HG03460 (cell line): ENCODE data around the gene PXDN.
"Not testable (repeated sequence)": the region's sequence is repeated elsewhere in the genome, so short reads cannot be mapped to it uniquely, and the experiment has no call there.

ENCODE experiments used
- ATAC-seq: cut with Tn5 transposase; IDR thresholded peaks from one replicate; pipeline ENCODE4 v1.9.1; 2021; ENCODE audit not compliant: unreplicated experiment

Gene PXDN

DNA sequence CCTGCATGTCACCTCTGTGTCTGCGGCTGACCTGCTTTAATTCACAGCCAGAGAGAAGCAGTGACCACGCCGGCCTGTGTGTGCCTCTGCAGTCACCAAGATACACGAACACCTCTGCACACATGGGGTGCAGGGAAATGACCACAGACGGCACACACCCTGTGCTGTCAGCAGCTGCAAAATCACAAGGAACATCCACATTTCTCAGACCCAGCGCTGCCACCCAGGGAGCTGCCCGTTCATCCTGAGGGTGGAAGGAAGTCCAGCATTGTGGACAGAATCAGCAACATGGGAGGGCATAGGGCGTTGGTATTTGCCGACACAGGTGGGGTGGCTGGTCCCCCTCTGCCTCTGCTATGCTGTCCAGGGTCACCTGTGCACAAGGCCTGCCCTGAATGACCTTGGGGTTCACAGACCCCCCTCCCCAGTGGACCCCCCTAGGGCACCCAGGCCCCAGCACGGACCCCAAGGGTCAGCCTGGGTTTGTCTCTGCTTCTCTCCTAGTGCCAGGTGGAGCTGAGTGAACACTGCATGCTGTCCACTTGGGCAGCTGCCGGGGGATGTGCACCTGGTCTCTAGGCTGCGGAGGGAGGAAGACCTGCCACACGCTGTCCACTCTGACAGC lies 107.4 kb downstream of the PXDN start:
- no peak for ATAC-seq

GRCh38 chr2:1635823-1636222 lies 108.5 kb downstream of the PXDN start:
- ATAC-seq = no peak

DNA sequence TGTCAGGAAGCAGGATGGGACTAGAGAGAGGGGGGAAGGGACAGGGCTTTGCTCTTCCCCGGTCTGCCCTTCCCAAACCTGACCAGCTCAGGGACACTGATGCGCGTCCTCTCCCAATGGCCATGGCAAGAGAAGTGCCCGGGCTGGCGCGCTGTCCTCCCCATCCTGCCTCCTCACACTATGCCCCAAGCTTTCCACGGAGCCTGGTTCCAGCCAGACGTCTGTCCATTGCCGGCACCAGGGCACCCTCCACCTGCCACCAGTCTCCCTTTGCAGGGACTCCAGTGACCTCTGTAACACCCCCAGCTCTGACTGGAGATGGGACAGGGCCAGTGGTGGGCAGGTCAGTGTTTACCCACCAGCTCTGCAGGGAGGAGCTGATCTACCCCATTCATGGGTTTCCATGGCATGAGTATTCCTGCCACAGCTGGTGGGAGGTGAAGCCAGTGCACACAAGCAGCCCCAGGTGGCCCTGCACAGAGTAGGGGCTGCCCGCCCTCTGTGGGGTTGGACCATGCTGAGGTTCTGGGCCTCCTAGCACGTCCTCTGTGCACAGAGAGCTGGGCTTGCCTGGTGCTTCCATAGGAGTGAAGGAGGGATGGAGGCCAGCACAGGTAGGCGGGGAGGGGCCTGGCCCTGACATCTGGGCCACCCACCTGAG lies 109.5 kb downstream of the PXDN start:
- no peak for ATAC-seq

DNA sequence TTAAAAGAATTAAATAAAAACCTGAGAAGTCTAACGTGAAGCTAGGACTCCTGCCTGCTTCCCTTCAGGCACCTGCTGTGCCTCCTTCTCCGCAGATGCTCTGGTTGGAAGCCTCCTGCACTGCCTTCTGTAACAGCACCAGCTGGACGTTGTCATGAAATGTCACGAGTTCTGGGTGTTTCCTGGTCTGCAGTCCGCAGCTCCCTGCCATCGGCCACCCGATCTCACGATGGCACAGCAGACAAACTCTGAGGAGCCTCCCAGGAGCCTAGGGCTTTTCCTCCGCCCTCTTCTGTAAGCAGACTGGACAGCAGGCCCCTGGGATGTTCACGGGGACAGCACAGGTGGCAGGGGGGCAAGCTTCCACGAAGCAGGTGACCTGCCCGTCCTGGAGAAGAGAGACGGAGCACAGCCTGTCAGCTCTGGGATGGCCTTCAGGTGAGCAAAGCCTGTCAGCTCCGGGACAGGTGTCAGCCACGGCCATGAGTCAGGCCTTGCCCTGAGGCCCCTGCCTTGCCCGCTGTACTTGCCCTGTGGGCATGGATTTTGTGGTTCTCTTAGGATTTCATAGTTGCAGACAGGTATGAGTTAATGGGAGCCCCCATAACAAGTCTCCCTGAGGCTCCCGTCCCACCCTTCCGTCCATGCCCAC lies 110.3 kb downstream of the PXDN start:
- no peak for ATAC-seq

- ATAC-seq = no peak
Measured at GRCh38 chr2:1633092-1633671, 111.1 kb downstream of the PXDN start.

DNA sequence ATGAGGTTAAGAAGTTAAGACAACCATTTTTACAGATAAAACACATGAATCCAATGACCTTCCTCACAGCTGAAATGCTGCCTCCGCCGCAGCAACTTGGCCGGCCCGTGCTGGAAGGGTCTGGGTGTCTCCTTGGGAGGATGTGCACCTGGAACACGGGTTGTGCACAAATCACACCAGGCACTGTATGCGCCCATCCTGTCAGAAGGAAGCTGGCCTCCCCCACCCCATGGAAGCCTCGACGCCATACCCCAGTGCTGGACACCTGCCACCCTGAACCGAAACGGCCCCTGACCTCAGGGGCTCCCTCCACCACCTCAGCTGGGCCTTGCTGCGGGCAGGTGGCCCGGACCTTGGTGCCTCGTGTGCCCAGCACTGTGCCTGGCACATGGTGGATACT lies 111.8 kb downstream of the PXDN start:
- no peak for ATAC-seq

- no peak for ATAC-seq
Measured at GRCh38 chr2:1632002-1632348, 112.3 kb downstream of the PXDN start.

- no peak for ATAC-seq
Measured at GRCh38 chr2:1631292-1632001, 112.9 kb downstream of the PXDN start.

GRCh38 chr2:1628893-1629292 lies 115.4 kb downstream of the PXDN start:
- ATAC-seq = no peak

- no peak for ATAC-seq
Measured at GRCh38 chr2:1627628-1628381, 116.5 kb downstream of the PXDN start.

GRCh38 chr2:1626271-1626681 lies 118.0 kb downstream of the PXDN start:
- ATAC-seq = no peak

DNA sequence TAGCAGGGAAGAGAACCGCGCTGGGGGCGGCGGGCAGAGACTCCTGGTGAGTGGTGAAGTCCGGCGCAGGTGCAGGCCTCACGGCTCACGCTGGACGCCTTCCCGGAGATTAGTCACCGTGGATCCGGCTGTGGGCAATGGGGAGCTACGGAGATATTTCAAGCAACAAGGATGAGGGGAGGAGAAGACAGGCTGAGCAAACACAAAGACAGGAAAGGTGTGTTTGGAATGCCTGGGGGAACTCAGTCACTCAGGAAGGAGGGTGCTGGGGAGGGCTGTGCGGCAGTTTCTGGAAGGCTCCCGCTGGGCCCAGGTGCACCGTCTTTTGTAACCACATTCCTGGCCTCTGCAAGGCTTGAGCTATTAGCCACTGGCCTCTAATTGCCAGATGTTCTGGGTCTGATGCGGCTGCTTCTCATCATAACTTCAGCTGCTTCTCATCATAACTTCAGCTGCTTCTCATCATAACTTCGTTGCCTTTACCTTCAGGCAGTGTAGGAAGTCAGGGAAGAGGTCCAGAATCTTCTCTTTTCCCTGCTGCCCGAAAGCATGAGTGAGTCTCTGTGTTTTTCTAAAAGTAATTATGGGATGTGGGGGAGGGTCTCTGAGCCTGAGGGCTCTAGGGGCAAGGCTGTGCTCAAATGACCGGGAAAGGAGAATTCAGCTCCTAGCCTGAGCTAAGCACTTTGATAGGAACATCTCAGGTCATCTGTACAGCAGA lies 118.9 kb downstream of the PXDN start:
- ATAC-seq = no peak

DNA sequence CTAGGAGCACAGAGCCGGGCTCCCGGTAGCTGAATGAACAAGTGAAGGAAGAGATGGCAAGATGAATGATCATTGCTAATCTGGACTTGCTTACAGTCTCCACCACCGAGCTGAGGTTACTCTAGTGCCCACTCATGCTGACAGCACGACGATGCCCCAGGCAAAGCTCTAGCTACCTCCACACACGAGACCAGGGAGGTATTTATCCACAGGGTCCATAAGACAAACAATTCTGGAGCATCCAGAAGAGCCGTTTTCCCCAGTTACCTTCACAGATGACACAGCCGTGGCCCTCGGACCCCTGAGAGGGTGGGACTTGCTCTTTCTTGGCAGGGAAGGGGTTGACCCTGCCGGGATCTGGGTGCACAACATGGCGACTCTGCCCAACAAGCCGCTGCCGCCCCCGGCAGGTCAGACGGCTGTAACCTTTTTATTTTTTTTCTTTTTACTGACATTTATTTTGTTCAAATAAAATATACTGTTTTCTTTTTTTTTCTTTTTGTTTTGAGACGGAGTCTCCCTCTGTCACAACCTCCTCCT lies 120.3 kb downstream of the PXDN start:
- no peak for ATAC-seq

DNA sequence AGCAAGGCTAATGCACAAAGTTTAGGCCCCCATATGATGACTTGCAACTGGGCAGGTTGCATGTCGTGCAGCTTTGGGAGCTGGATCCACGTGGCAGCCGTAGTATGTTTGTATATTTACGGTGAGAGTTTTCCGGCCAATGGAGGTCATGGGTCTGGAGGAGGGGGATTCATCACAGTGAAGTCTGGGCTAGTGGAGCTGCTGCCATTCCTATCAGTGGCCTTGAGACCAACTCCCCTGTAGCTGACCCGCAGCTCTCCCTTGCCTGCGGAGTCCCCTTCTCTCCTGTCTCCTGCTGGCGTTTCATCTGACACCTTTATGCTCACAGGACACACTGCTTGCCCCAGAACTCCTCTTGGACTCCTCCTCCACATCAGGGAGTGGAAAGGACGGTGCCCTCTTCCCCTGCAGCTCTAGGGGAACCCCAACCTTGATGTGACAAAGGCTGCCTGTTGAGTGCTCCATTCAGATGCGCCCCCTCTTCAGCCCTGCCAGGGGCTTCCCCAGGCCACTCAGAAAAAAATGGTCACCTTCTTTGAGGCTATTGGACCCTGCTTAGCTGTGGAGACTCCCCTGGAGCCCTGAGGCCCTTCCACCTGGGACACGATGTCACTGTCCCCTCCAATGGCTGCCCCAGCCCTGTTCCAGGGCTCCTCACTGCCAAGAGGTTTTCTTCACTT lies 121.7 kb downstream of the PXDN start:
- no peak for ATAC-seq

DNA sequence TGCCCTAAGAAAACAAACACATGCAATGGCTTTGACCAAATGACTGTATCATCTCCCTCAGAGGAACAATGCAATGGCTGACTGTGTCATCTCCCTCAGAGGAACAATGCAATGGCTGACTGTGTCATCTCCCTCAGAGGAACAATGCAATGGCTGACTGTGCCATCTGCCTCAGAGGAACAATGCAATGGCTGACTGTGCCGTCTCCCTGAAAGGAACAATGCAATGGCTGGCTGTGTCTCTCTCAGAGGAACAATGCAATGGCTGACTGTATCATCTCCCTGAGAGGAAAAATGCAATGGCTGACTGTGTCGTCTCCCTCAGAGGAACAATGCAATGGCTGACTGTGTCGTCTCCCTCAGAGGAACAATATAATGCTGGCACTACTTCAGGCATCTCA lies 122.3 kb downstream of the PXDN start:
- not testable (repeated sequence) for ATAC-seq

- no peak for ATAC-seq
Measured at GRCh38 chr2:1621501-1621900, 122.8 kb downstream of the PXDN start.

DNA sequence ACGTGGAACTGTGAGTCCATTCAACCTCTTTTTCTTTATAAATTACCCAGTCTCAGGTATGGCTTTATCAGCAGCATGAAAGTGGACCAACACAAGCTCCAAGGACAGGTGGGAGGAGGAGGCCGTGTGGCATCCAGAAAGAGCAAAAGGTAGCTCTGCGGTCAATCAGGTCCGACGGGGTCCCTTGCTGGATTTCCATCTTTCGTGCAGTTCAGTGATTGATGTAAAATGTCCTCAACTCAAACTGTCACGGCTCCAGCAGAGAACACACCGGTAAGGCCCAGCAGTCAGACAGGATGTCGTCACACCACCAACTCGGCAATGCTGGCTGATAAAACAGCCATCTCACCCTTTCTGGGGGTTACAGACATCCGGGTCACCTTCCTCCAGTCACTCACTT lies 123.3 kb downstream of the PXDN start:
- ATAC-seq = no peak

GRCh38 chr2:1620081-1620480 lies 124.2 kb downstream of the PXDN start:
- no peak for ATAC-seq

- no peak for ATAC-seq
Measured at GRCh38 chr2:1619556-1619955, 124.8 kb downstream of the PXDN start.
